ENCODE measurements around the gene BBS1. TPM values are rescaled to one million over a fixed set of nuclear protein-coding genes. Genes with fewer than 3 reads are reported as not detected.
A peak's percentile ranks its signal among the peaks of the same experiment; 100 is the strongest.

BBS1 gene
- total RNA-seq, 1 donor from 2014 or later, result 41.4 TPM

DNA sequence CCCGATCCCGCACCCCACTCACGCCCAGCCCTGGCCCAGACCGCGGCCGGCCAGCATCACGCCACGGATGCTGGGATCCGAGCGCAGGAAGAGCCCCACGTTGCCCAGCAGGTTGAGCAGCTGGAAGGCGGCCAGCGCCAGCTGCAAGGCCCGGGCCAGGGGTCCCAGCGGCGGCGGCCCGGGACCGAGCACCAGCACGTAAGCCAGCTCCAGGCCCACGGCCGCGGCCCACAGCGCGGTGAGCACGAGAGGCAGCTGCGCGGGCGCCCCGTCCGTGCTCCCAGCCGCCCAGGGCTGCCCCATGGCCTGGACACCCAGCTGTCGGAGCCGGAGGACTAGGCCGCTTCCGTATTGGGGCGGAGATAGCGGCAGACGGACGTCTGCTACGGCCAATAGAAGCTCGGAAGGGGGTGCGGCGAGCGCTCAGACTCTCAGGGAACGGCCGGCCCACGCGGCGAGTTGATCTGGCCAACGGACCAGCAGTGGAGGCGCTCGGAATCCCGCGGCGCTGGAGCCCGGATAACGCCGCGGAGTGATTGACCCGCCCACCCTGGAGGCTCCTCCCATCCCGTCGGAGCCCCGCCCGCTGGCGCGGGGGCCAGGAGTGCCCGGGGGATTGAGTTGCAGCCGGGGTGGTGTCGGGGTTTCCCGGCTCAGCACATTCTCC lies 35.4 kb downstream of the BBS1 start, which contains the start of gene ZDHHC24:
Gene ZDHHC24, minus strand, starts transcription at position 348 of the 667 bp plus-strand sequence. Its CDS starts 45 bp downstream, at position 303.
- intact Hi-C loops (cut with DNase I), result no loop called here
- Histone ChIP-seq H3K27ac (peak within 1 kb of the TSS; percentile 91), H3K4me1 (peaks cover 39% of the 10 kb centered on the region), H3K4me3 (peak within 1 kb of the TSS; percentile 81), H3K36me3 (peaks cover 26% of the 10 kb centered on the region), H3K27me3 (ENCODE audit: low read depth) (no peaks in the 10 kb centered on the region), H3K9me3 (no peaks in the 10 kb centered on the region)
- DNase-seq (peak; percentile 99), ATAC-seq (peak; percentile 97 to 98)
- TF ChIP-seq, protein P1, sequence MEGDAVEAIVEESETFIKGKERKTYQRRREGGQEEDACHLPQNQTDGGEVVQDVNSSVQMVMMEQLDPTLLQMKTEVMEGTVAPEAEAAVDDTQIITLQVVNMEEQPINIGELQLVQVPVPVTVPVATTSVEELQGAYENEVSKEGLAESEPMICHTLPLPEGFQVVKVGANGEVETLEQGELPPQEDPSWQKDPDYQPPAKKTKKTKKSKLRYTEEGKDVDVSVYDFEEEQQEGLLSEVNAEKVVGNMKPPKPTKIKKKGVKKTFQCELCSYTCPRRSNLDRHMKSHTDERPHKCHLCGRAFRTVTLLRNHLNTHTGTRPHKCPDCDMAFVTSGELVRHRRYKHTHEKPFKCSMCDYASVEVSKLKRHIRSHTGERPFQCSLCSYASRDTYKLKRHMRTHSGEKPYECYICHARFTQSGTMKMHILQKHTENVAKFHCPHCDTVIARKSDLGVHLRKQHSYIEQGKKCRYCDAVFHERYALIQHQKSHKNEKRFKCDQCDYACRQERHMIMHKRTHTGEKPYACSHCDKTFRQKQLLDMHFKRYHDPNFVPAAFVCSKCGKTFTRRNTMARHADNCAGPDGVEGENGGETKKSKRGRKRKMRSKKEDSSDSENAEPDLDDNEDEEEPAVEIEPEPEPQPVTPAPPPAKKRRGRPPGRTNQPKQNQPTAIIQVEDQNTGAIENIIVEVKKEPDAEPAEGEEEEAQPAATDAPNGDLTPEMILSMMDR (IDR thresholded peaks at IDR 0.05), result no peak

DNA sequence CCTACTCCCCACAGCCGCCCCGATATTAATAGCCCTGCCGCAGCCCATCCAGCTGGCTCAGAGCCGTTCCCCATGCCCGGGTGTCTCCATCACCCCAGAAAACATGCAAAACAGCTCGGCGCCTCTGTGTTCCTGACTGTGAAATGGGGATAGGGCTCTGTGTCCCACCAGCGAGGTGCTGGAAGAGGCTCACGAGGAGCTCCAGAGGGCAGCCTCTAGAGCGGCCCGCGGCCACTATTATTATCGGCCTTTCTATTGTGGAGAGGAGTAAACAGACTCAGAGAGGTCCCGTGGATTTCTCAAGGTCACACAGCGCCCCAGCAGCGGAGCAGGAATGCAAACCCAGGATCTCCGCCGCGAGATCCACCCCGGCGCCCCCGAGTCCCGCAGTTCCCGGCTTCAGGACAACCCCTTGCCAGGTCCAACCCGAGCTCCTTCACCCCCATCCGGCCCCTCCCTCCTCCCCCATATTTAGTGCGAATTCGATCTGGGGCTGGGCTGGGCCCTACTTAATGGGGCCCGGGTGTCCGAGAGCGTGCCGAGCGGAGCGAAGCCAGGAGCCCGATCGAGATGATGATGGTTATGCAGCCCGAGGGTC lies 36.0 kb downstream of the BBS1 start, which contains the start of gene ACTN3:
Gene ACTN3, plus strand, starts transcription at position 536 of the 598 bp plus-strand sequence. Its CDS starts 35 bp downstream, at position 571.
- ATAC-seq, result peak in 1 of 2 donors; percentile 8
- Histone ChIP-seq H3K4me1 (peaks cover 39% of the 10 kb centered on the region), H3K36me3 (peaks cover 20% of the 10 kb centered on the region), H3K9me3 (no peaks in the 10 kb centered on the region), H3K4me3 (peak within 1 kb of the TSS; percentile 81), H3K27me3 (ENCODE audit: low read depth) (no peaks in the 10 kb centered on the region), H3K27ac (peak within 1 kb of the TSS; percentile 91)
- TF ChIP-seq, protein P1 (IDR thresholded peaks at IDR 0.05), result no peak
- intact Hi-C loops (cut with DNase I), result no loop called here
- no peak for DNase-seq

DNA sequence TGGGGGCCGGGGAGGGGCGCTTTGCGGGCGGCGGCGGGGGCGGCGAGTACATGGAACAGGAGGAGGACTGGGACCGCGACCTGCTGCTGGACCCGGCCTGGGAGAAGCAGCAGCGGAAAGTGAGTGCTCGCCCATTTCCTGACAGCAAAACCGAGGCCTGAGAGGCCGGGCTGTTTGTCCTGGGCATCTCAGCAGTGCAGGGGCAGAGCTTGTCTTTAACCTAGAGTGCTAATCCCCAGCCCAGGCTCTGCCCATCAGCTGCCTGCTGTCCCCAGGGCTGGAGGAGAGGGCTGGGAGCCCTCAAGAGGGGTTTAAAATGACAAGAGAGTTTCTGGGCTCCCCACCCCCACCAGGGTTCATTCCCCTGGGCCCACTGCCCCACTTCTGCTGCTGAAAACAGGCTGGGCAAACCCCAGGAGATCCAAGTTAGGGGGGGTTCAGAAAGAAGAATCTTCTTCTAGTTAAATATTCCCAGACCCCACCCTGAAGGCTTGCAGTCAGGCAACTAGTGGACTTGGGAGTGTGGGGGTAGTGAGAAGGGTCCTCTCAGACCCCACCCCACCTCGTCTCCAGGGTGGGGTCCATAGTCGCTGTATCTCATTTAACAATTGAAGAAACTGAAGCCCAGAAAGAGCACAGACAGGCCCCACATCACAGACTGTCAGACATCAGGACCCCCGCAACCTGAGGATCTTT lies 36.7 kb downstream of the BBS1 start:
- TF ChIP-seq, protein P1 (IDR thresholded peaks at IDR 0.05), result no peak
- Histone ChIP-seq H3K27ac (no peak overlapping the region), H3K27me3 (ENCODE audit: low read depth) (no peaks in the 10 kb centered on the region), H3K4me3 (peak overlapping the region; percentile 81), H3K36me3 (peaks cover 14% of the 10 kb centered on the region), H3K9me3 (no peaks in the 10 kb centered on the region), H3K4me1 (peaks cover 39% of the 10 kb centered on the region)
- DNase-seq (no peak), ATAC-seq (no peak)
- intact Hi-C loops (cut with DNase I), result no loop called here

DNA sequence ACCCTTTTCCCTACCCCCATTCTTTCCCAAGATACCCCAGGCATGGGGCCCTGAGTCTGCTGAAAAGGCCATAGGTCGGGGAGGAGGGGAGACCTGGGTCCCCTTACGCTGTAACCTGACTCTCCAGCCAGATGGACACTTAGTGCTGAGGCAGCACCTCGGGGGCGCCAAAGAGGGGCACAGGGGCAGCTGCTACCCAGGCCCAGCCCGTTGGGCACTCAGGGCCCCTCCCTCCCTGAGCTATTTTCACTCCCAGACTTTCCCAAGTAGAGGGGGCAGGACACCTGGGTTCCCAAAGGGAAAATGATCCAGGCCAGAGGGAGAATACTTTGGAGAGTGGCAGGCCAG lies 37.2 kb downstream of the BBS1 start:
- no peak for DNase-seq
- Histone ChIP-seq H3K27ac (no peak overlapping the region), H3K36me3 (peaks cover 10% of the 10 kb centered on the region), H3K4me3 (no peak overlapping the region), H3K4me1 (peaks cover 34% of the 10 kb centered on the region), H3K27me3 (ENCODE audit: low read depth) (no peaks in the 10 kb centered on the region), H3K9me3 (no peaks in the 10 kb centered on the region)
- TF ChIP-seq, protein P1 (IDR thresholded peaks at IDR 0.05), result no peak
- no peak for ATAC-seq
- intact Hi-C loops (cut with DNase I), result no loop called here

DNA sequence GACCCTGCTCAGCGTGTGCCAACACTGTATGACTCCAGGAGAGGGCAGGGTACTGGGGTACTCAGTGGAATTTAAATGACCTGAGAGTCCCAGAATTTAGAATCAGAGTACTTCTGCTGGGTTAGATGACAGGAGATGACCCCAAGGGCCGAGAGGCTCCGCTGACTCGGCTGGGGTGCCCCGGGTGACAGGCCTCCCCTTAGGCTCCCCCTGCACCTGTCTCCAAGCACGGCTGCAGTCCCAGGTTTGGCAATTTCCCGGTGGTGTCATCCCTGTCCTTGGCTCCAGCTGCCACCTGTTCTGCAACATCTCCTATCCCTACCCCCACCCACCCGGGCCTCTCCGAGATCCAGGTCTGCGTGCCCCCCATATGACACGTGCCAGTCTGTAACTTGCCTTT lies 37.6 kb downstream of the BBS1 start:
- no peak for DNase-seq
- no peak for ATAC-seq
- H3K4me3 ChIP-seq, result no peak overlapping the region
- no peaks in the 10 kb centered on the region for H3K27me3 ChIP-seq (ENCODE audit: low read depth)
- intact Hi-C loops (cut with DNase I), result no loop called here
- peaks cover 32% of the 10 kb centered on the region for H3K4me1 ChIP-seq
- TF ChIP-seq, protein P1 (IDR thresholded peaks at IDR 0.05), result no peak
- H3K9me3 ChIP-seq, result no peaks in the 10 kb centered on the region
- peaks cover 6% of the 10 kb centered on the region for H3K36me3 ChIP-seq
- no peak overlapping the region for H3K27ac ChIP-seq
